Heart right ventricle (tissue), 16 donors: ENCODE data around the gene REG1B. TPM values are rescaled to one million over a fixed set of nuclear protein-coding genes. Genes with fewer than 3 reads are reported as not detected.
"Not testable (repeated sequence)": the region's sequence is repeated elsewhere in the genome, so short reads cannot be mapped to it uniquely, and the experiment has no call there.

Source experiments
- ATAC-seq, 8 donors: fragments of 200-7000 bp; cut with Tn5 transposase; one replicate each; pipeline ENCODE4 v1.9.1; 2020; ENCODE audit warnings: mild to moderate bottlenecking in 8 of 8, moderate library complexity in 8 of 8, moderate number of reproducible peaks in 1 of 8
- DNase-seq, 2 donors: peaks; one replicate each; pipeline ENCODE4 v3.0.0-alpha.2; 2020
- H3K27ac ChIP-seq, 10 donors: fragments of 200-600 bp; sonication (generic) in 2 of 10; one replicate each; pipeline versions ENCODE4 v1.5.0 to v1.8.0; 2020 to 2022; ENCODE audit warnings: mild to moderate bottlenecking in 3 of 10
- H3K27me3 ChIP-seq, 7 donors: fragments of 200-600 bp; one replicate each; pipeline ENCODE4 v1.8.0; 2021 to 2022; ENCODE audit warnings: mild to moderate bottlenecking in 2 of 7
- H3K36me3 ChIP-seq, 9 donors: fragments of 200-600 bp; sonication (generic) in 1 of 9; one replicate each; pipeline versions ENCODE4 v1.5.0 to v1.8.0; 2020 to 2022; ENCODE audit warnings: mild to moderate bottlenecking in 2 of 9
- H3K4me1 ChIP-seq, 9 donors: fragments of 200-600 bp; sonication (generic) in 1 of 9; one replicate each; pipeline versions ENCODE4 v1.5.0 to v1.8.0; 2020 to 2022; ENCODE audit warnings: mild to moderate bottlenecking in 4 of 9
- H3K4me3 ChIP-seq, 10 donors: fragments of 200-600 bp; sonication (generic) in 2 of 10; one replicate each; pipeline versions ENCODE4 v1.5.0 to v1.8.0; 2020 to 2022; ENCODE audit warnings: mild to moderate bottlenecking in 7 of 10, moderate library complexity in 2 of 10
- H3K9me3 ChIP-seq, 11 donors: fragments of 200-600 bp in 10 of 11; sonication (generic) in 2 of 11; one replicate each; pipeline versions ENCODE4 v1.5.0 to v1.8.0; 2013 to 2022; ENCODE audit warnings: mild to moderate bottlenecking in 2 of 11, control low read depth in 1 of 11, moderate library complexity in 1 of 11
- WGBS, 2 donors: extraction: QIAGEN DNeasy Blood & Tissue Kit; methylation state at CpG; one replicate each; pipeline ENCODE4 v1.1.7; 2013; ENCODE audit warnings: inconsistent platforms in 1 of 2; 5-methylcytosine and 5-hydroxymethylcytosine counted together
- intact Hi-C, 10 donors: fragments of 100-400 bp; cut with DNase I; formaldehyde crosslinking; loops; one replicate each; pipeline versions ENCODE4 v1.11.1 to v1.14.2; 2022
- polyA plus RNA-seq, 2 donors: library from polyadenylated mRNA; stranded (reverse); fragments of 200-250 nt; gene quantifications; one replicate each; pipeline ENCODE4 v1.2.3, GENCODE V29; 2013
- total RNA-seq, 10 donors: library from RNA; stranded (reverse); fragmentation: NEBNext Ultra II Directional in 3 of 10; extraction: Animal tissue kit (Norgen Biotek cat#: 25700) in 3 of 10; gene quantifications; one replicate each; pipeline versions ENCODE4 v1.2.1 to v1.2.4, GENCODE V29; 2021 to 2023
- TF ChIP-seq, protein P1 (sequence below), 9 donors: fragments of 200-600 bp; sonication (generic) in 2 of 9; IDR thresholded peaks; one replicate each; pipeline versions ENCODE4 v1.5.0 to v1.8.0; 2021 to 2022; ENCODE audit warnings: antibody characterized with exemption in 9 of 9, mild to moderate bottlenecking in 5 of 9, moderate library complexity in 1 of 9
- donor health status: Arrhythmogenic right ventricular cardiomyopathy.
- donor health status: ischemic (EF 13 %, LVEDD 7.1; RV severe dilation, severe dysfunction).
- donor health status: healthy with polysubstance abuse.
- donor health status: DM: no; HTN: yes; CAD: no.
- donor health status: DM: no; HTN: no; CAD: no.
- donor health status: ischemic (EF 25% LVEDD 6.9; RV normal size, moderate dysfunction).
- donor health status: ischemic (EF 25% LVEDD 5.7; RV mildly dilated, moderate dysfunction).
- donor health status: healthy.
- donor health status: DM: yes; HTN: yes; CAD: no.
- donor health status: Ischemic cardiomyopathy.
- donor health status: ischemic (EF 35%, LVEDD 5.7; RV mildly dilated, moderate dysfunction).
- donor health status: nonischemic (EF 11% LVEDD 7.7; RV severe dilation, severe dysfunction).
- donor health status: DM: yes; HTN: yes; CAD: no.
- donor health status: PGD.
- donor health status: ischemic (EF 29% LVEDD 5.4; RV normal size, mild dysfunction).
- donor health status: nonischemic (EF 23%, LVEDD 6.1; RV moderate dilation, normal function).

Gene REG1B
- total and polyA plus RNA-seq, 12 donors = 0.23 to 0.49 (median 0.44) TPM; not detected in 8

DNA sequence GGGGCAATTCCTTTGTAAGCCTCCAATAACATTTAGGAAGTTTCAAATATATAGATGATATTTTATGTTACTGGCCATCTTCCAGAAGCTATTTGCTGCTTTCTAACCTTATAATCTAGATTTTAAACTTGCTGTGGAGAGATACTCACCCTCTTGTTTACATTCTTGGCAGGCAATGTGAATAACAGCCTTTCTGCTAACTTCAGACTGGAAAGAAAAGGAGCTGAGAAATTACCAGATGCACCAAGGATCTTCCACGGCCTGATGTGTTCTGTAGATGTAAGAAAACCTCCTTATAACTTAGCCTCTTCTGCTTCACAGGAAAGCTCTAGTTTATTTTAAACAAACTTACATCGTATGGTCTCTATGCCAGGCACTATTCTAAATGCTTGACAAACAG is 16.7 kb downstream of the REG1B start:
- Histone ChIP-seq H3K27ac (no peak overlapping the region), H3K36me3 (no peaks in the 10 kb centered on the region), H3K27me3 (no peaks in the 10 kb centered on the region), H3K4me3 (no peak overlapping the region), H3K4me1 (no peaks in the 10 kb centered on the region), H3K9me3 (peaks cover 0 to 3% (median 0%) of the 10 kb centered on the region in 11 donors)
- WGBS, 2 donors = 78 to 82% methylated on average over 2 of the region's 2 CpGs
- no peak for ATAC-seq
- TF ChIP-seq, protein P1, sequence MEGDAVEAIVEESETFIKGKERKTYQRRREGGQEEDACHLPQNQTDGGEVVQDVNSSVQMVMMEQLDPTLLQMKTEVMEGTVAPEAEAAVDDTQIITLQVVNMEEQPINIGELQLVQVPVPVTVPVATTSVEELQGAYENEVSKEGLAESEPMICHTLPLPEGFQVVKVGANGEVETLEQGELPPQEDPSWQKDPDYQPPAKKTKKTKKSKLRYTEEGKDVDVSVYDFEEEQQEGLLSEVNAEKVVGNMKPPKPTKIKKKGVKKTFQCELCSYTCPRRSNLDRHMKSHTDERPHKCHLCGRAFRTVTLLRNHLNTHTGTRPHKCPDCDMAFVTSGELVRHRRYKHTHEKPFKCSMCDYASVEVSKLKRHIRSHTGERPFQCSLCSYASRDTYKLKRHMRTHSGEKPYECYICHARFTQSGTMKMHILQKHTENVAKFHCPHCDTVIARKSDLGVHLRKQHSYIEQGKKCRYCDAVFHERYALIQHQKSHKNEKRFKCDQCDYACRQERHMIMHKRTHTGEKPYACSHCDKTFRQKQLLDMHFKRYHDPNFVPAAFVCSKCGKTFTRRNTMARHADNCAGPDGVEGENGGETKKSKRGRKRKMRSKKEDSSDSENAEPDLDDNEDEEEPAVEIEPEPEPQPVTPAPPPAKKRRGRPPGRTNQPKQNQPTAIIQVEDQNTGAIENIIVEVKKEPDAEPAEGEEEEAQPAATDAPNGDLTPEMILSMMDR (IDR thresholded peaks at IDR 0.05) = no peak
- DNase-seq = no peak
- intact Hi-C loops = no loop called here

DNA sequence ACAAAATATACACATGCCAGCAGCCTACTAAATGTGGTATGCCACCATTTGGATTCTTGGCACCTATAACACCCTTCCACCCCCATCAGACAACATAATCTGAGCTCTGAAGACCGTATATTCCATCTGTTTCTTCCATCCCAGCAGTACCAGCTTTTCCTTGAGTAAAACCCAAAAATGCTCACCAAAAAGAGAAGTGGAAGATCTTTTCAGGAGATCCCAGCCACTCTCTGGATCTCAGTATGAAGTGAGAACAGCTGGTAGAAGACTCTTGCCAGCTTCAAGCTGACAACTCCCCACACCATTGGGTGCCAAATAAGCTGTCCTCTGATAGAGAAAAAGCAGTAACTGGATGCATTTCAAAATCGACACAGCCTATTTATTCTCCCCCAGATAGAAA is 22.6 kb downstream of the REG1B start:
- Histone ChIP-seq H3K4me1 (no peaks in the 10 kb centered on the region), H3K9me3 (peaks cover 0 to 3% (median 0%) of the 10 kb centered on the region in 11 donors), H3K36me3 (no peaks in the 10 kb centered on the region), H3K27me3 (no peaks in the 10 kb centered on the region), H3K27ac (no peak overlapping the region), H3K4me3 (no peak overlapping the region)
- TF ChIP-seq, protein P1 (IDR thresholded peaks at IDR 0.05) = no peak
- intact Hi-C loops = no loop called here
- ATAC-seq = no peak
- no peak for DNase-seq
- 61 to 64% methylated on average over 2 of the region's 2 CpGs for WGBS, 2 donors

DNA sequence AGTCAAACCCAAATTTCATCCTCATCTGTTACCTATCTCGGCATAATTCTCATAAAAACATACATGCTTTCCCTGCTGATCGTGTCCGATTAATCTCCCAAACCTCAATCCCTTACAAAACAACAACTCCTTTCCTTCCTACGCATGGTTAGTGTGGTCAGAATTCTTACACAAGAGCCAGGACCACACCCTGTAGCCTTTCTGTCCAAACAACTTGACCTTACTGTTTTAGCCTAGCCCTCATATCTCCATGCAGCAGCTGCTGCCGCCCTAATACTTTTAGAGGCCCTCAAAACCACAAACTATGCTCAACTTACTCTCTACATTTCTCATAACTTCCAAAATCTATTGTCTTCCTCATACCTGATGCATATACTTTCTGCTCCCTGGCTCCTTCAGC is 33.0 kb downstream of the REG1B start:
- H3K27me3 ChIP-seq, H3K27ac ChIP-seq, ATAC-seq, H3K4me3 ChIP-seq, DNase-seq, H3K9me3 ChIP-seq, H3K36me3 ChIP-seq, intact Hi-C loops, H3K4me1 ChIP-seq: not testable (repeated sequence)
- WGBS, 2 donors = 71 to 78% methylated on average over 5 of the region's 5 CpGs

GRCh38 chr2:79053486-79053885 is 34.3 kb downstream of the REG1B start:
- ATAC-seq, H3K4me1 ChIP-seq, H3K27ac ChIP-seq, H3K9me3 ChIP-seq, H3K36me3 ChIP-seq, H3K4me3 ChIP-seq, intact Hi-C loops, H3K27me3 ChIP-seq: not testable (repeated sequence)
- peak in 1 of 2 donors; percentile 20 for DNase-seq
- WGBS, 2 donors = 17 to 33% methylated on average over 5 of the region's 5 CpGs

DNA sequence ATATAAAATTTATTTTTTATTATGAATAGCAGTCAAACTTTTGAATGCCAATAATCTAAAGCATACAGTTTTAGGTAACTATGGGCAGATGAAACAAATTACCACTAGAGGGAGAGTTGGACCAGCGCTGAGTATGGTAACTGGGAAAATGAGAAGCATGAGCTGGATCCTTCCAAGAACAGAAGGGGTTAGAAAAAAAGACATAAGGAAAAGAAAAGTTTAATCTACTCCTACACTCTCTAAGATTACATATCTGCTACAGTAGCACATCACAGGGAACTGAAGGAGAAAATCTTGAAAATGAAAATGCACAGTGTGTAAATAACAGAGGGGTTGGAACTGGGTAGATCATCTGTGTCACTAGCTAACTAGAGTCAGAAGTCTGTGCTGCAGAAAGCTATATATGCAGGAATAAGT is 46.8 kb downstream of the REG1B start:
- Histone ChIP-seq H3K27ac (no peak overlapping the region), H3K4me3 (no peak overlapping the region), H3K4me1 (no peaks in the 10 kb centered on the region), H3K9me3 (no peaks in the 10 kb centered on the region), H3K36me3 (no peaks in the 10 kb centered on the region), H3K27me3 (no peaks in the 10 kb centered on the region)
- TF ChIP-seq, protein P1 (IDR thresholded peaks at IDR 0.05) = peak in 7 of 9 donors; percentile 13 to 48 (median 36)
- no peak for DNase-seq
- 9 to 16% methylated on average over 1 of the region's 1 CpG for WGBS, 2 donors
- intact Hi-C loops = loop anchor here in 1 of 10 donors (5.0 kb wide), 1 partner anchor 176 kb away; no protein-coding TSS in a partner anchor
- ATAC-seq = no peak
